HepG2 (cell line): ENCODE results near the gene DHX16. TPM values are rescaled to one million over a fixed set of nuclear protein-coding genes. Genes with fewer than 3 reads are reported as not detected.

ENCODE experiments used
- CREB1 ChIP-seq, 2 experiments: fragments of 450-650 bp in 1 of 2; IDR thresholded peaks; 2 replicates each; pipeline ENCODE4 v1.6.1; 2016 to 2017; ENCODE audit warnings: control low read depth in 1 of 2, mild to moderate bottlenecking in 1 of 2, missing compliant biosample characterization in 1 of 2, missing genetic modification characterization in 1 of 2
- FOXP1 ChIP-seq, 2 experiments: fragments of 450-650 bp in 1 of 2; IDR thresholded peaks; 2 replicates each; pipeline ENCODE4 v1.6.1; 2017 to 2018; ENCODE audit warnings: antibody characterized with exemption in 1 of 2
- FUBP1 ChIP-seq: sonication (generic); formaldehyde crosslinking; IDR thresholded peaks from 2 replicates; pipeline ENCODE4 v1.5.1; 2020; ENCODE audit warnings: missing genetic modification reagents, mild to moderate bottlenecking, borderline replicate concordance
- HOXD1 ChIP-seq: sonication (generic); formaldehyde crosslinking; IDR thresholded peaks from 2 replicates; pipeline ENCODE4 v1.5.0; 2020; ENCODE audit warnings: missing genetic modification reagents
- IKZF5 ChIP-seq: IDR thresholded peaks from 2 replicates; pipeline ENCODE4 v1.6.1; 2018; ENCODE audit warnings: missing genetic modification reagents, mild to moderate bottlenecking, missing compliant biosample characterization
- JDP2 ChIP-seq: sonication (generic); formaldehyde crosslinking; IDR thresholded peaks from 2 replicates; pipeline ENCODE4 v1.8.1; 2022; ENCODE audit warnings: missing genetic modification reagents, borderline replicate concordance
- KDM4B ChIP-seq: sonication (generic); formaldehyde crosslinking; IDR thresholded peaks from 2 replicates; pipeline ENCODE4 v1.4.0; 2020; ENCODE audit warnings: missing genetic modification reagents
- MED8 ChIP-seq: sonication (generic); formaldehyde crosslinking; IDR thresholded peaks from 2 replicates; pipeline ENCODE4 v1.8.1; 2023; ENCODE audit warnings: mild to moderate bottlenecking, missing genetic modification reagents; ENCODE audit not compliant: insufficient replicate concordance
- RFX5 ChIP-seq: IDR thresholded peaks from 2 replicates; pipeline ENCODE4 v1.6.1; 2011; ENCODE audit warnings: low read depth, low read length, improper control_type of control experiment
- ZMYM3 ChIP-seq: sonication (generic); formaldehyde crosslinking; IDR thresholded peaks from 2 replicates; pipeline ENCODE4 v1.5.1; 2020; ENCODE audit warnings: mild to moderate bottlenecking, missing genetic modification reagents
- ZNF30 ChIP-seq: sonication (generic); formaldehyde crosslinking; IDR thresholded peaks from 2 replicates; pipeline ENCODE4 v1.5.0; 2020; ENCODE audit warnings: mild to moderate bottlenecking, missing genetic modification reagents
- ZNF546 ChIP-seq: sonication (generic); formaldehyde crosslinking; conservative IDR thresholded peaks from 2 replicates; pipeline ENCODE4 v1.8.1; 2023; ENCODE audit warnings: mild to moderate bottlenecking, missing genetic modification reagents
- ZNF558 ChIP-seq: sonication (generic); formaldehyde crosslinking; IDR thresholded peaks from 2 replicates; pipeline ENCODE4 v1.9.0; 2022; ENCODE audit warnings: mild to moderate bottlenecking, missing genetic modification reagents, borderline replicate concordance
- ZNF691 ChIP-seq: sonication (generic); formaldehyde crosslinking; IDR thresholded peaks from 2 replicates; pipeline ENCODE4 v1.4.0; 2020; ENCODE audit warnings: missing genetic modification reagents, low read depth, mild to moderate bottlenecking, borderline replicate concordance
- ZNF775 ChIP-seq: sonication (generic); formaldehyde crosslinking; IDR thresholded peaks from 2 replicates; pipeline ENCODE4 v1.4.0; 2020; ENCODE audit warnings: missing genetic modification reagents, mild to moderate bottlenecking, moderate library complexity, borderline replicate concordance
- ZSCAN29 ChIP-seq: sonication (generic); formaldehyde crosslinking; conservative IDR thresholded peaks from 2 replicates; pipeline ENCODE4 v1.4.0; 2020; ENCODE audit warnings: mild to moderate bottlenecking, missing genetic modification reagents
- polyA plus RNA-seq, 8 experiments: library from polyadenylated mRNA; depleted of rRNA in 3 of 8; stranded (reverse) in 7 of 8; unstranded in 1 of 8; fragments of >200 nt; fragmentation: Illumina TruSeq in 4 of 8; extraction: Trizol in 4 of 8; gene quantifications; 2 replicates each; pipeline versions ENCODE4 v1.2.1 to v1.2.3, GENCODE V29; 2011 to 2016; ENCODE audit warnings: low read depth in 4 of 8, missing spikeins in 1 of 8, mixed read lengths in 1 of 8; ENCODE audit not compliant: insufficient read depth in 1 of 8
- total RNA-seq, 5 experiments: library from RNA; depleted of rRNA; stranded (reverse); fragments of >200 nt; fragmentation: Illumina TruSeq; extraction: Trizol; gene quantifications; 2 replicates each; pipeline ENCODE4 v1.2.3, GENCODE V29; 2016; ENCODE audit warnings: low read depth in 1 of 5
- TF ChIP-seq, protein P1 (sequence below): sonication (generic); formaldehyde crosslinking; IDR thresholded peaks from 2 replicates; pipeline ENCODE4 v1.5.1; 2020; ENCODE audit warnings: mild to moderate bottlenecking, missing genetic modification reagents
- TF ChIP-seq, protein P2 (sequence below): sonication (generic); formaldehyde crosslinking; IDR thresholded peaks from 2 replicates; pipeline ENCODE4 v1.8.0; 2022; ENCODE audit warnings: mild to moderate bottlenecking, missing genetic modification reagents, borderline replicate concordance

Gene DHX16
- total and polyA plus RNA-seq, 2 of the 13 experiments (the other 11 are each of a cell fraction or from before 2014, with no cell fraction given), result 57.0 to 58.5 TPM

- no peak for TF ChIP-seq FOXP1 (IDR thresholded peaks at IDR 0.05)
- TF ChIP-seq FOXP1 (CRISPR knock-in tag; IDR thresholded peaks at IDR 0.05), result no peak
- no peak for TF ChIP-seq JDP2 (CRISPR knock-in tag)
- TF ChIP-seq HOXD1 (CRISPR knock-in tag), result no peak
- peak; percentile 88; the same call in 1 of the 2 replicates for TF ChIP-seq IKZF5 (CRISPR knock-in tag)
- no peak for TF ChIP-seq ZNF558 (CRISPR knock-in tag)
- peak; percentile 80 for TF ChIP-seq ZMYM3 (CRISPR knock-in tag)
- TF ChIP-seq ZNF546, result 0 out of 2 replicates have a peak, but pooled peaks have one; percentile 48
- TF ChIP-seq FUBP1 (CRISPR knock-in tag), result no peak
- TF ChIP-seq MED8, result peak; percentile 35
- peak; percentile 43; the same call in 1 of the 2 replicates for TF ChIP-seq ZNF691 (CRISPR knock-in tag)
- TF ChIP-seq ZNF30, result no peak
- TF ChIP-seq ZSCAN29 (CRISPR knock-in tag), result 0 out of 2 replicates have a peak, but pooled peaks have one; percentile 35
- peak; percentile 66; the same call in 1 of the 2 replicates for TF ChIP-seq ZNF775
- TF ChIP-seq, protein P1, sequence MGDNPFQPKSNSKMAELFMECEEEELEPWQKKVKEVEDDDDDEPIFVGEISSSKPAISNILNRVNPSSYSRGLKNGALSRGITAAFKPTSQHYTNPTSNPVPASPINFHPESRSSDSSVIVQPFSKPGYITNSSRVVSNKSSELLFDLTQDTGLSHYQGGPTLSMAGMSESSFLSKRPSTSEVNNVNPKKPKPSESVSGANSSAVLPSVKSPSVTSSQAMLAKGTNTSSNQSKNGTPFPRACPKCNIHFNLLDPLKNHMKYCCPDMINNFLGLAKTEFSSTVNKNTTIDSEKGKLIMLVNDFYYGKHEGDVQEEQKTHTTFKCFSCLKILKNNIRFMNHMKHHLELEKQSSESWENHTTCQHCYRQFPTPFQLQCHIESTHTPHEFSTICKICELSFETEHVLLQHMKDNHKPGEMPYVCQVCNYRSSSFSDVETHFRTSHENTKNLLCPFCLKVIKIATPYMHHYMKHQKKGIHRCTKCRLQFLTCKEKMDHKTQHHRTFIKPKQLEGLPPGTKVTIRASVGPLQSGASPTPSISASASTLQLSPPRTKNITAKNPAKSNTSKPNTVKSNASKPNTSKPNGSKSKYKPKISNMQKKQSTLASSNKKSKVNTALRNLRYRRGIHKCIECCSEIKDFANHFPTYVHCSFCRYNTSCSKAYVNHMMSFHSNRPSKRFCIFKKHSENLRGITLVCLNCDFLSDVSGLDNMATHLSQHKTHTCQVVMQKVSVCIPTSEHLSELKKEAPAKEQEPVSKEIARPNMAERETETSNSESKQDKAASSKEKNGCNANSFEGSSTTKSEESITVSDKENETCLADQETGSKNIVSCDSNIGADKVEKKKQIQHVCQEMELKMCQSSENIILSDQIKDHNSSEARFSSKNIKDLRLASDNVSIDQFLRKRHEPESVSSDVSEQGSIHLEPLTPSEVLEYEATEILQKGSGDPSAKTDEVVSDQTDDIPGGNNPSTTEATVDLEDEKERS (CRISPR knock-in tag), result peak; percentile 88
- no peak for TF ChIP-seq CREB1 (IDR thresholded peaks at IDR 0.05)
- no peak for TF ChIP-seq CREB1 (CRISPR knock-in tag; IDR thresholded peaks at IDR 0.05)
- peak; percentile 82 for TF ChIP-seq KDM4B (CRISPR knock-in tag)
- TF ChIP-seq, protein P2, sequence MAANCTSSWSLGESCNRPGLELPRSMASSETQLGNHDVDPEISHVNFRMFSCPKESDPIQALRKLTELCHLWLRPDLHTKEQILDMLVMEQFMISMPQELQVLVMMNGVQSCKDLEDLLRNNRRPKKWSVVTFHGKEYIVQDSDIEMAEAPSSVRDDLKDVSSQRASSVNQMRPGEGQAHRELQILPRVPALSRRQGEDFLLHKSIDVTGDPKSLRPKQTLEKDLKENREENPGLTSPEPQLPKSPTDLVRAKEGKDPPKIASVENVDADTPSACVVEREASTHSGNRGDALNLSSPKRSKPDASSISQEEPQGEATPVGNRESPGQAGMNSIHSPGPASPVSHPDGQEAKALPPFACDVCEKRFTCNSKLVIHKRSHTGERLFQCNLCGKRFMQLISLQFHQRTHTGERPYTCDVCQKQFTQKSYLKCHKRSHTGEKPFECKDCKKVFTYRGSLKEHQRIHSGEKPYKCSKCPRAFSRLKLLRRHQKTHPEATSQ (CRISPR knock-in tag), result peak; percentile 71; the same call in 1 of the 2 replicates
- TF ChIP-seq RFX5, result peak; percentile 22; the same call in 1 of the 2 replicates
Observed at GRCh38 chr6:30678964-30679726, 6.3 kb upstream of the DHX16 start (continued).
